ENCODE measurements around the gene KRT27. TPM values are rescaled to one million over a fixed set of nuclear protein-coding genes. Genes with fewer than 3 reads are reported as not detected.

KRT27 gene
- total RNA-seq, 1 donor from 2014 or later = not detected

DNA sequence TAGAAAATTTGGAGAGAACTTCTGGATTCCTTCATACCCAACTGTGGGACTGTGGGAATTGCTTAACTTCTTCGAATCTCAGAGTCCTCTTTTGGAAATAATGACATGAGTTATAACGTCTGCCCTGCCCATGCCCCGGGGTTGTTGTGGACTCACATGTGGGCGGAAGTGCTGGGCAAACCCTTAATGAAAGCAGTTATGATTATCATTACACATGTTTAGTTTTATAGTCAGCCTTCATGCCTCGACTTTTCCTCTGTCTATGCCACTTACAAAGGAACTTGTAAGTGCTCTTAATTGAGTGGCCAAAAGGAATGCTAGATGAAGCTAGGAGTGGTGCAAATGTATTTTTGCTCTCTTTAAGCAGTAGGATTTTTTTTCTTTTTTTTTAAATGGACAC, 3.9 kb downstream of the KRT27 start:
- Histone ChIP-seq H4K20me1 (ENCODE audit: low read depth) (no peaks in the 10 kb centered on the region), H3K4me3 (no peak overlapping the region), H3K9me3 (ENCODE audit: low read depth) (no peaks in the 10 kb centered on the region), H3K4me2 (no peak overlapping the region), H2AFZ (replicated peaks) (no peak overlapping the region), H3F3A (ENCODE audit: low read depth) (no peaks in the 10 kb centered on the region), H3K36me3 (no peaks in the 10 kb centered on the region), H3K79me2 (ENCODE audit: low read depth) (no peaks in the 10 kb centered on the region), H3K27ac (no peak overlapping the region), H3K4me1 (no peaks in the 10 kb centered on the region), H3K9ac (no peak overlapping the region), H3K27me3 (peaks cover 21% of the 10 kb centered on the region)
- Mint-ChIP-seq H3K4me3 (no peak overlapping the region), H3K9me3 (peaks cover 2% of the 10 kb centered on the region), H3K36me3 (no peaks in the 10 kb centered on the region), H3K4me1 (no peaks in the 10 kb centered on the region), H3K27me3 (ENCODE audit: insufficient read depth, low read depth) (no peaks in the 10 kb centered on the region), H3K27ac (no peak overlapping the region)
- no peak for DNase-seq (ENCODE audit: low spot score)
- TF ChIP-seq EZH2 (IDR thresholded peaks at IDR 0.05) = no peak
- TF ChIP-seq, protein P1, sequence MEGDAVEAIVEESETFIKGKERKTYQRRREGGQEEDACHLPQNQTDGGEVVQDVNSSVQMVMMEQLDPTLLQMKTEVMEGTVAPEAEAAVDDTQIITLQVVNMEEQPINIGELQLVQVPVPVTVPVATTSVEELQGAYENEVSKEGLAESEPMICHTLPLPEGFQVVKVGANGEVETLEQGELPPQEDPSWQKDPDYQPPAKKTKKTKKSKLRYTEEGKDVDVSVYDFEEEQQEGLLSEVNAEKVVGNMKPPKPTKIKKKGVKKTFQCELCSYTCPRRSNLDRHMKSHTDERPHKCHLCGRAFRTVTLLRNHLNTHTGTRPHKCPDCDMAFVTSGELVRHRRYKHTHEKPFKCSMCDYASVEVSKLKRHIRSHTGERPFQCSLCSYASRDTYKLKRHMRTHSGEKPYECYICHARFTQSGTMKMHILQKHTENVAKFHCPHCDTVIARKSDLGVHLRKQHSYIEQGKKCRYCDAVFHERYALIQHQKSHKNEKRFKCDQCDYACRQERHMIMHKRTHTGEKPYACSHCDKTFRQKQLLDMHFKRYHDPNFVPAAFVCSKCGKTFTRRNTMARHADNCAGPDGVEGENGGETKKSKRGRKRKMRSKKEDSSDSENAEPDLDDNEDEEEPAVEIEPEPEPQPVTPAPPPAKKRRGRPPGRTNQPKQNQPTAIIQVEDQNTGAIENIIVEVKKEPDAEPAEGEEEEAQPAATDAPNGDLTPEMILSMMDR (IDR thresholded peaks at IDR 0.05) = no peak

DNA sequence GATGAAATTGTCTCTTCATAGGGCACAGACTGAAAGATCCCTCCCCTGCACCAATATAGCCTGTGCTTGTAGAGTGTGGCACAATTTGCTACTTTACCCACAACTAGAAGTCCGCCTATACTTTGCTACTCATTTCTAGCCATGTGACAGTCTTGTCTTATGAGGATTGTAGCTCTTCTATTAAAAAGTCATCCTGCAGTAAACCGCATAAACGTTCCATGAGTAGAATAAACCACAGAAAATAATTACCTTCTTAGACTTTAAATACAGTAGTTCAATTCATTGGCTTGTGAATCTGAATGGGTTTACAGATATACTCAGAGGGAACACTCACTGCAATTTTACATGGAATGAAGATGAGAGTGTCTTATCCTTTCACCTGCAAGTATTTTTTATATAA, 4.4 kb downstream of the KRT27 start:
- TF ChIP-seq EZH2 (IDR thresholded peaks at IDR 0.05) (no peak), EZH2phosphoT487 (IDR thresholded peaks at IDR 0.05) (no peak)
- TF ChIP-seq, protein P1 (IDR thresholded peaks at IDR 0.05) = no peak
- H3K27ac Mint-ChIP-seq = no peak overlapping the region
- Histone ChIP-seq H2AFZ (replicated peaks) (no peak overlapping the region), H3K36me3 (no peaks in the 10 kb centered on the region), H3K9ac (no peak overlapping the region), H3K79me2 (ENCODE audit: low read depth) (no peaks in the 10 kb centered on the region), H3K4me3 (no peak overlapping the region), H3K4me2 (no peak overlapping the region), H3F3A (ENCODE audit: low read depth) (no peaks in the 10 kb centered on the region), H3K4me1 (no peaks in the 10 kb centered on the region), H3K9me3 (ENCODE audit: low read depth) (no peaks in the 10 kb centered on the region), H3K27me3 (peaks cover 26% of the 10 kb centered on the region), H4K20me1 (ENCODE audit: low read depth) (no peaks in the 10 kb centered on the region), H3K27ac (no peak overlapping the region)
- H3K36me3 Mint-ChIP-seq = no peaks in the 10 kb centered on the region
- H3K9me3 Mint-ChIP-seq = peaks cover 2% of the 10 kb centered on the region
- no peak for DNase-seq (ENCODE audit: low spot score)
- no peaks in the 10 kb centered on the region for H3K27me3 Mint-ChIP-seq (ENCODE audit: insufficient read depth, low read depth)
- no peak overlapping the region for H3K4me3 Mint-ChIP-seq
- H3K4me1 Mint-ChIP-seq = no peaks in the 10 kb centered on the region

DNA sequence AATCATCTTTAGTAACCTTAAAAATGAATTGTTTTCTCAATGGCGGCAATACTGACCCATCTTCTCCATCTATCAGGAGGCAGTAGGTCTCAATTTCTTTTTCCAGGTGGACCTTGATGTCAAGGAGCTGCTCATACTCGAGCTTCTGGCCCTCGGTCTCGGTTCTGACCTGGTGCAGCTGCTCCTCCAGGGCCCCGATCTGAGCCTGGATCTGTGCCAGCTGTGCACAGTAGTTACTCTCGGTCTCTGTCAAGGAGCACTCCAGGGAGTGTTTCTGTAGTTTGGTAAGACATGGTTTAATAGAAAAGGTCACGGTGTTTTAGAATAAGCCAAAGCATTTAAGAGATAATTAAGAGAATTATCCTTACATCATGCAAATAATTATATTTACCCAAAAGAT, 4.9 kb downstream of the KRT27 start:
- DNase-seq (ENCODE audit: low spot score) = no peak
- H3K79me2 ChIP-seq (ENCODE audit: low read depth) = no peaks in the 10 kb centered on the region
- H3K4me1 ChIP-seq = no peaks in the 10 kb centered on the region
- TF ChIP-seq EZH2phosphoT487 (IDR thresholded peaks at IDR 0.05) = no peak
- TF ChIP-seq EZH2 (IDR thresholded peaks at IDR 0.05) = no peak
- TF ChIP-seq, protein P1 (IDR thresholded peaks at IDR 0.05) = no peak
- Mint-ChIP-seq H3K36me3 (no peaks in the 10 kb centered on the region), H3K27ac (no peak overlapping the region), H3K9me3 (peaks cover 2% of the 10 kb centered on the region), H3K4me1 (no peaks in the 10 kb centered on the region), H3K27me3 (ENCODE audit: insufficient read depth, low read depth) (no peaks in the 10 kb centered on the region), H3K4me3 (no peak overlapping the region)
- H3K9me3 ChIP-seq (ENCODE audit: low read depth) = no peaks in the 10 kb centered on the region
- H4K20me1 ChIP-seq (ENCODE audit: low read depth) = no peaks in the 10 kb centered on the region
- H3F3A ChIP-seq (ENCODE audit: low read depth) = no peaks in the 10 kb centered on the region
- H3K27ac ChIP-seq = no peak overlapping the region
- H3K4me3 ChIP-seq = no peak overlapping the region
- H2AFZ ChIP-seq (replicated peaks) = no peak overlapping the region
- no peak overlapping the region for H3K4me2 ChIP-seq
- H3K9ac ChIP-seq = no peak overlapping the region
- peaks cover 31% of the 10 kb centered on the region for H3K27me3 ChIP-seq
- no peaks in the 10 kb centered on the region for H3K36me3 ChIP-seq
